Adipocyte (in vitro differentiated cells): ENCODE data around the gene TEX101.
"Not testable (repeated sequence)": the region's sequence is repeated elsewhere in the genome, so short reads cannot be mapped to it uniquely, and the experiment has no call there.

Source experiments
- DNase-seq: peaks from one replicate; pipeline ENCODE4 v3.0.0-alpha.2; 2015; ENCODE audit warnings: low read depth
- H3K27me3 ChIP-seq: replicated peaks from 2 replicates; pipeline ENCODE4 v1.7.0; 2013; ENCODE audit warnings: mild to moderate bottlenecking, low read length, moderate library complexity; ENCODE audit not compliant: control insufficient read depth, insufficient read depth
- H3K36me3 ChIP-seq: 2 replicates; pipeline ENCODE4 v1.7.0; 2013; ENCODE audit warnings: low read length, mild to moderate bottlenecking, moderate library complexity; ENCODE audit not compliant: control insufficient read depth, insufficient read depth, severe bottlenecking
- H3K4me1 ChIP-seq: 2 replicates; pipeline ENCODE4 v1.7.0; 2013; ENCODE audit warnings: mild to moderate bottlenecking, low read length, moderate library complexity; ENCODE audit not compliant: control insufficient read depth, insufficient read depth
- H3K4me3 ChIP-seq: 2 replicates; pipeline ENCODE4 v1.7.0; 2013; ENCODE audit warnings: mild to moderate bottlenecking, low read length, moderate library complexity
- H3K9ac ChIP-seq: 2 replicates; pipeline ENCODE4 v1.7.0; 2013; ENCODE audit warnings: mild to moderate bottlenecking, low read length, moderate library complexity
- H3K9me3 ChIP-seq: 2 replicates; pipeline ENCODE4 v1.7.0; 2013; ENCODE audit warnings: mild to moderate bottlenecking, low read length, moderate library complexity; ENCODE audit not compliant: control insufficient read depth

TEX101 gene

GRCh38 chr19:43422000-43422688, 7.5 kb downstream of the TEX101 start:
- DNase-seq: no peak
- no peaks in the 10 kb centered on the region for H3K9me3 ChIP-seq
- H3K4me3 ChIP-seq: no peak overlapping the region
- H3K4me1 ChIP-seq: peaks cover 7% of the 10 kb centered on the region
- H3K36me3 ChIP-seq: no peaks in the 10 kb centered on the region
- peaks cover 3% of the 10 kb centered on the region for H3K27me3 ChIP-seq
- no peak overlapping the region for H3K9ac ChIP-seq

GRCh38 chr19:43422689-43423066, 8.0 kb downstream of the TEX101 start:
- no peak for DNase-seq
- Histone ChIP-seq H3K9ac (no peak overlapping the region), H3K27me3 (peaks cover 3% of the 10 kb centered on the region), H3K4me3 (no peak overlapping the region), H3K36me3 (no peaks in the 10 kb centered on the region), H3K4me1 (peaks cover 7% of the 10 kb centered on the region), H3K9me3 (no peaks in the 10 kb centered on the region)

GRCh38 chr19:43423779-43424178, 9.1 kb downstream of the TEX101 start:
- H3K27me3 ChIP-seq: peaks cover under 1% of the 10 kb centered on the region
- no peak overlapping the region for H3K9ac ChIP-seq
- H3K4me1 ChIP-seq: peaks cover 7% of the 10 kb centered on the region
- no peak overlapping the region for H3K4me3 ChIP-seq
- H3K9me3 ChIP-seq: no peaks in the 10 kb centered on the region
- H3K36me3 ChIP-seq: no peaks in the 10 kb centered on the region
- DNase-seq: no peak

GRCh38 chr19:43425567-43426392, 11.1 kb downstream of the TEX101 start:
- H3K9me3 ChIP-seq: no peaks in the 10 kb centered on the region
- no peaks in the 10 kb centered on the region for H3K27me3 ChIP-seq
- peak; percentile 57 for DNase-seq
- H3K4me3 ChIP-seq: no peak overlapping the region
- no peaks in the 10 kb centered on the region for H3K36me3 ChIP-seq
- peaks cover 7% of the 10 kb centered on the region for H3K4me1 ChIP-seq
- H3K9ac ChIP-seq: peak overlapping the region; percentile 22

- no peak overlapping the region for H3K4me3 ChIP-seq
- no peaks in the 10 kb centered on the region for H3K36me3 ChIP-seq
- H3K9me3 ChIP-seq: no peaks in the 10 kb centered on the region
- no peak for DNase-seq
- H3K27me3 ChIP-seq: no peaks in the 10 kb centered on the region
- H3K4me1 ChIP-seq: peaks cover 7% of the 10 kb centered on the region
- no peak overlapping the region for H3K9ac ChIP-seq
Observed at GRCh38 chr19:43429395-43429794, 14.7 kb downstream of the TEX101 start.

GRCh38 chr19:43430142-43430710, 15.5 kb downstream of the TEX101 start:
- no peaks in the 10 kb centered on the region for H3K36me3 ChIP-seq
- H3K9me3 ChIP-seq: no peaks in the 10 kb centered on the region
- no peak overlapping the region for H3K4me3 ChIP-seq
- DNase-seq: no peak
- H3K9ac ChIP-seq: no peak overlapping the region
- H3K27me3 ChIP-seq: no peaks in the 10 kb centered on the region
- H3K4me1 ChIP-seq: peaks cover 6% of the 10 kb centered on the region

GRCh38 chr19:43430976-43431375, 16.3 kb downstream of the TEX101 start:
- H3K9me3 ChIP-seq: no peaks in the 10 kb centered on the region
- no peak overlapping the region for H3K9ac ChIP-seq
- no peaks in the 10 kb centered on the region for H3K36me3 ChIP-seq
- no peaks in the 10 kb centered on the region for H3K4me1 ChIP-seq
- no peak for DNase-seq
- no peak overlapping the region for H3K4me3 ChIP-seq
- no peaks in the 10 kb centered on the region for H3K27me3 ChIP-seq

- no peak for DNase-seq
- H3K4me1 ChIP-seq: peaks cover 1% of the 10 kb centered on the region
- no peak overlapping the region for H3K4me3 ChIP-seq
- H3K36me3 ChIP-seq: no peaks in the 10 kb centered on the region
- H3K27me3 ChIP-seq: no peaks in the 10 kb centered on the region
- no peak overlapping the region for H3K9ac ChIP-seq
- H3K9me3 ChIP-seq: no peaks in the 10 kb centered on the region
Observed at GRCh38 chr19:43433358-43433673, 18.6 kb downstream of the TEX101 start.

GRCh38 chr19:43433689-43434088, 19.0 kb downstream of the TEX101 start:
- H3K9ac ChIP-seq: no peak overlapping the region

GRCh38 chr19:43435775-43436174, 21.1 kb downstream of the TEX101 start:
- Histone ChIP-seq H3K4me1 (peaks cover 9% of the 10 kb centered on the region), H3K9ac (no peak overlapping the region), H3K9me3 (peaks cover 4% of the 10 kb centered on the region), H3K4me3 (no peak overlapping the region), H3K27me3 (no peaks in the 10 kb centered on the region), H3K36me3 (no peaks in the 10 kb centered on the region)
- no peak for DNase-seq

More at GRCh38 chr19:43433689-43434088, 19.0 kb downstream of the TEX101 start:
- Histone ChIP-seq H3K27me3 (no peaks in the 10 kb centered on the region), H3K4me3 (no peak overlapping the region), H3K4me1 (peaks cover 5% of the 10 kb centered on the region), H3K9me3 (no peaks in the 10 kb centered on the region), H3K36me3 (no peaks in the 10 kb centered on the region)
- no peak for DNase-seq

GRCh38 chr19:43437284-43437683, 22.6 kb downstream of the TEX101 start:
- not testable (repeated sequence) for DNase-seq, H3K27me3 ChIP-seq, H3K36me3 ChIP-seq, H3K4me3 ChIP-seq, H3K9ac ChIP-seq, H3K9me3 ChIP-seq, H3K4me1 ChIP-seq
